ENCODE measurements around the gene NIF3L1. TPM values are rescaled to one million over a fixed set of nuclear protein-coding genes. Genes with fewer than 3 reads are reported as not detected.

Gene NIF3L1
- total and polyA plus RNA-seq, 2 of the 8 experiments (the other 6 are each of a cell fraction or from before 2014, with no cell fraction given), result 63.4 to 126 TPM

DNA sequence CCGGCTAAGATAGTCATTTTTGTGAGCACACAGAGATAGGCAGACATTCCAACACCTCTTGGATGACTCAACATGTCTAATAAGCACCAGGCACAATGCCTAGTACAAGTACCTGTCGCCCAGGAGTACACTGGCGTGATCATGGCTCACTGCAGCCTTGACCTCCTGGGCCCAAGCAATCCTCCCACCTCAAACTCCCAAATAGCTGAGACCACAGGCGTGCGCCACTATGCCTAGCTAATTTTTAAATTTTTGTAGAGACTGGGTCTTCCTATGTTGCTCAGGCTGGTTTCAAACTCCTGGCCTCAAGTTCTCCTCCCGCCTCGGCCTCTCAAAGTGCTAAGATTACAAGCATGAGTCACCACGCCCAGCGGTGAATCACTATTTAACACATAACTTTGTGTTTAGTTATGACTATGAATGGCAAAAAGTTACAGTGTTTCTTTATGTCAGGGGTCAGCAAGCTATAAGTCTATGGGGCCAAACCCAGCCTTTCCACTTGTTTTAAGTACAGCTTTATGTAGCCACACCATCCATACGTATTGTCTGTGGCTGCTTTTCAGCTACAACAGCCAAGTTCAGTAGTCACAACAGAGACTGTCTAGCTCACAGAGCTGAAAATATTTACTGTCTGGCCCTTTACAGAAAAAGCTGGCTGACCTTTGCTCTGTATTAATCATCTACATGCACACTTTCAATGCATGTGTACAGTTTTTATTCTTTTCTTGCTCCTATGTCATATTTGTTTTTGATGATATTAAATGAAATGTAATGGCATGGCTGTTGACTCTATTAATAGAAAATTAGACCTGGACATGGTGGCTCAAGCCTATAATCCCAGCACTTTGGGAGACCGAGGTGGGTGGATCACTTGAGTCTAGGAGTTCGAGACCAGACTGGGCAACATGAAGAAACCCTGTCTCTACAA is 55.6 kb downstream of the NIF3L1 start:
- no peak overlapping the region for H2BK12ac ChIP-seq (ENCODE audit: low read depth, low read length)
- H4K20me1 ChIP-seq (replicated peaks in 1 of 2; ENCODE audit: control insufficient read depth in 1 of 2, insufficient read depth in 2 of 2, low read length in 2 of 2), result no peaks in the 10 kb centered on the region
- no peak overlapping the region for H4K8ac ChIP-seq (ENCODE audit: extremely low read depth, insufficient read depth, low read length)
- H3K9ac ChIP-seq (replicated peaks in 1 of 4; ENCODE audit: extremely low read depth in 1 of 4, low read depth in 3 of 4, low read length in 3 of 4), result no peak overlapping the region
- H3K23ac ChIP-seq (ENCODE audit: insufficient read length), result no peak overlapping the region
- H3K27me3 ChIP-seq (replicated peaks in 1 of 4; ENCODE audit: control insufficient read depth in 3 of 4, extremely low read depth in 1 of 4, insufficient read depth in 3 of 4, low read length in 3 of 4), result no peaks in the 10 kb centered on the region
- H2BK20ac ChIP-seq (ENCODE audit: low read length), result no peak overlapping the region
- H3K79me1 ChIP-seq (ENCODE audit: low read depth, low read length), result no peaks in the 10 kb centered on the region; the same call in 1 of the 2 replicates
- H3K36me3 ChIP-seq (ENCODE audit: control insufficient read depth in 2 of 4, insufficient read depth in 4 of 4, low read length in 3 of 4), result peaks cover 2 to 81% (median 29%) of the 10 kb centered on the region in 4 experiments
- no peaks in the 10 kb centered on the region for H3K23me2 ChIP-seq (ENCODE audit: low read depth, low read length)
- H2AFZ ChIP-seq (ENCODE audit: low read length), result no peak overlapping the region
- DNase-seq (ENCODE audit: low read depth in 1 of 2, low spot score in 2 of 2), result no peak
- no peak overlapping the region for H3K56ac ChIP-seq (replicated peaks; ENCODE audit: insufficient read length, low read depth, low read length)
- H2BK120ac ChIP-seq (replicated peaks; ENCODE audit: low read depth, low read length), result no peak overlapping the region
- no peaks in the 10 kb centered on the region for H3K79me2 ChIP-seq (ENCODE audit: control insufficient read depth in 1 of 2, insufficient read depth in 2 of 2, low read length in 2 of 2)
- FAIRE-seq, result no peak
- no peak overlapping the region for H3K14ac ChIP-seq (ENCODE audit: insufficient read length)
- no peaks in the 10 kb centered on the region for H3K9me3 ChIP-seq (ENCODE audit: insufficient read depth in 2 of 2, low read depth in 1 of 2, low read length in 1 of 2)
- no peak overlapping the region for H2AK5ac ChIP-seq (ENCODE audit: low read depth, low read length)
- no peak overlapping the region for H3K4ac ChIP-seq (replicated peaks; ENCODE audit: insufficient read length, low read depth, low read length)
- ChIA-PET POLR2A (ENCODE audit: partially characterized antibody) (interaction anchor here (0.5 to 1.2 kb wide), 6 partner anchors 15 to 127 kb away, joined by 3 to 4 read pairs (median 3); partner anchors contain the start of genes NIF3L1 and PPIL3), CTCF (ENCODE audit: partially characterized antibody) (interaction anchor here (0.7 to 1.8 kb wide), 5 partner anchors 16 to 213 kb away, joined by 3 to 6 read pairs (median 4); no protein-coding TSS in a partner anchor)
- no peak overlapping the region for H3K27ac ChIP-seq (ENCODE audit: low read depth, low read length)
- no peak overlapping the region for H3K18ac ChIP-seq (ENCODE audit: extremely low read depth, low read length)
- H2BK15ac ChIP-seq (ENCODE audit: low read length), result no peak overlapping the region
- H4K91ac ChIP-seq (replicated peaks; ENCODE audit: insufficient read length, low read length), result no peak overlapping the region
- H3K4me3 ChIP-seq (ENCODE audit: extremely low read depth in 1 of 4, insufficient read depth in 2 of 4, low read depth in 3 of 4, low read length in 4 of 4), result no peak overlapping the region
- no peak overlapping the region for H2BK5ac ChIP-seq (ENCODE audit: low read depth, low read length)
- H4K5ac ChIP-seq (ENCODE audit: insufficient read length, low read depth, low read length), result no peak overlapping the region
- H3K4me1 ChIP-seq (replicated peaks in 1 of 4; ENCODE audit: control insufficient read depth in 3 of 4, insufficient read depth in 4 of 4, low read length in 3 of 4), result no peaks in the 10 kb centered on the region
- no peak overlapping the region for H3K4me2 ChIP-seq (ENCODE audit: insufficient read depth in 1 of 2, low read depth in 2 of 2, low read length in 2 of 2)
- 89% methylated on average over 12 of the region's 12 CpGs; no CpG with 5 or more reads in 1 of the 2 experiments for WGBS, 2 experiments (ENCODE audit: extremely low coverage in 1 of 2, insufficient coverage in 1 of 2, insufficient read length in 1 of 2, insufficient replicate concordance in 2 of 2, low coverage in 1 of 2, low lambda C conversion rate in 2 of 2, missing lambda C conversion rate in 1 of 2)
- no peak for TF ChIP-seq NRF1 (IDR thresholded peaks at IDR 0.05; ENCODE audit: low read depth, low read length)
- TF ChIP-seq TAF7 (optimal IDR thresholded peaks at IDR 0.05; ENCODE audit: borderline replicate concordance, low read depth, low read length), result no peak
- TF ChIP-seq CREB1 (IDR thresholded peaks at IDR 0.05), result no peak
- TF ChIP-seq SIX5 (IDR thresholded peaks at IDR 0.05; ENCODE audit: low read depth, low read length), result no peak
- no peak for TF ChIP-seq HDAC2 (IDR thresholded peaks at IDR 0.05; ENCODE audit: borderline replicate concordance in 1 of 2, low read depth in 2 of 2, low read length in 2 of 2)
- TF ChIP-seq SP4 (IDR thresholded peaks at IDR 0.05; ENCODE audit: low read length), result no peak
